HG03565 (cell line): ENCODE measurements around the gene LRIT1.

Experiments
- ATAC-seq: cut with Tn5 transposase; IDR thresholded peaks from one replicate; pipeline ENCODE4 v1.9.1; 2021; ENCODE audit warnings: mild to moderate bottlenecking, moderate library complexity; ENCODE audit not compliant: unreplicated experiment

LRIT1 gene

DNA sequence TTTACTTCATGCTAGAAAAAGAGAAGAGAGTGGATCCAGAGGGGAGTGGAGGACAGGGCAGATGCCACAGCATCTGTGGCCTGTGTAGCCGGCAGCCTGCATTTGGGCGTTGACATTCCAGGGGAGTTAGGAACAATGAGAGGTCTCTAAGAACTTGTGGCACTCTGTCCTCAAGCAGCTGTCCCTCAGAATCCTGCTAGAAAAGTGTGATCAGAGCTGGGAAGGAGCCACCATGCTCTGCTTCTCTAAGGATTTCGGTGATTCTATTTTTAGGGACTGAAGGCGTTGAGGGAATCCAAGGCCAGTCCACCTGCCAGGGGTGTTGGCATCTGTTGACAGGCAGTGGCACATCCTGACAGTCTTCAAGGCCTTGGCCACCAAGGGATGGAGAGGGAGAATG lies 23.6 kb downstream of the LRIT1 start:
- ATAC-seq = no peak

GRCh38 chr10:84216834-84217233 lies 24.5 kb downstream of the LRIT1 start:
- ATAC-seq = no peak

GRCh38 chr10:84214612-84215235 lies 26.6 kb downstream of the LRIT1 start:
- ATAC-seq = peak; percentile 94

DNA sequence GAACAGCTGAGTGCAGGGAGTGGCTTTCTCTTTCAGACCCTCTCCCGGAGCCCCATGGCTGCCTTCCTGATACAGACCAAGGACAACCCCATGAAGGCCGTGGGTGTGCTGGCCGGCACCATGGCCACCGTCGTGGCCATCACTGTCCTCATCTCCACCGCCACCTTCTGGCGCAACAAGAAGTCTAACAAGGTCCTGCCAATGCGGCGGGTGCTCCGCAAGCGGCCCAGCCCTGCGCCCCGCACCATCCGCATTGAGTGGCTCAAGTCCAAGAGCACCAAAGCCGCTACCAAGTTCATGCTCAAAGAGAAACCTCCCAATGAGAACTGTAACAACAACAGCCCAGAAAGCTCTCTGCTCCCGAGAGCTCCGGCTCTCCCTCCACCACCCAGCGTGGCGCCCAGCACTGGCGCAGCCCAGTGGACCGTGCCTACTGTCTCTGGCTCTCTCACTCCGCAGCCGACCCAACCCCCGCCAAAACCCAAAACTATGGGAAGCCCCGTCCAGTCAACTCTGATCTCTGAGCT lies 27.2 kb downstream of the LRIT1 start:
- no peak for ATAC-seq

DNA sequence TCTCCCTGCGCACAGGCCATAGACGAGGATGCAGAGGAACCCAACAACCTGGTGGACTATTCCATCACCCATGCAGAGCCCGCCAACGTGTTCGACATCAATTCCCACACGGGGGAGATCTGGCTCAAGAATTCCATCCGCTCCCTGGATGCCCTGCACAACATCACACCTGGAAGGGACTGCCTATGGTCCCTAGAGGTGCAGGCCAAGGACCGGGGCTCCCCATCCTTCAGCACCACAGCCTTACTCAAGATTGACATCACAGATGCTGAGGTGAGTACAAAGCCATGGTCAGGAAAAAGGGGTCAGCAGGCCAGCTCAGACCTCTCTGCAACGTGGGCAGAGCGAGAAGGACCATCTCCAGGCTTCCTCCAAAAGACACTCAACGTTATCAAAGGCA lies 28.3 kb downstream of the LRIT1 start:
- ATAC-seq = no peak

DNA sequence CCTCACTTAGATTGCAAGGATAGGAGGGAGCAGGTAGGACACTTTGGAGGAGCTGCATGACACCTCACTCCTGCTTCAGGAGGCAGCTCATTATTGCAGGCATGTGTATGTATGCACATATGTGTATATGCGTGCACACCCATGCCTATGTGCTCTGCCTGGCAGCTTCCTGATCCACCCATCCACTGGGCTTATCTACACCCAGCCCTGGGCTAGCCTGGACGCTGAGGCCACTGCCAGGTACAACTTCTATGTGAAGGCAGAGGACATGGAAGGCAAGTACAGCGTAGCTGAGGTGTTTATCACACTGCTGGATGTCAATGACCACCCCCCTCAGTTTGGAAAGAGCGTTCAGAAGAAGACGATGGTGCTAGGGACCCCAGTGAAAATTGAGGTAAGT lies 29.3 kb downstream of the LRIT1 start:
- ATAC-seq = no peak

DNA sequence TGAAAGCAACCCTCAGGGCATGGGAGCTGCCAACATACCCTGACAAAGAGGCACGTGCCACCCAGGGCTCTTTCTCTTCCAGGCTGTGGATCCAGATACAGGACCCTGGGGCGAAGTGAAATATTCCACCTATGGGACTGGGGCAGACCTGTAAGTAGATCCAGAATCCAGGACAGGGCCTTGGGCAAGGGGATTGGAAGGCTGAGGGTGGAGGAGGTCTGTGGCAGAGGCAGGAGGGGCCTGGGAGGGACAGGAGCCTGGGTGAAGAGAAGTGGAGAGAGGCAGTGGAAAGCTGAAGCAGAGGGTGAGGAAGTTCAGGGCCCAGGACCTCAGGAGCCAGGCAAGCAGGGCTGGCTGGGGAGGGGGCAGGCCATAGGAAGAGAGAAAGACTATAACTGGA lies 29.8 kb downstream of the LRIT1 start:
- no peak for ATAC-seq

GRCh38 chr10:84208023-84208422 lies 33.3 kb downstream of the LRIT1 start:
- no peak for ATAC-seq

- ATAC-seq = no peak
Observed at GRCh38 chr10:84205853-84206525, 35.4 kb downstream of the LRIT1 start.

GRCh38 chr10:84205049-84205852 lies 36.1 kb downstream of the LRIT1 start:
- ATAC-seq = peak; percentile 81

GRCh38 chr10:84204610-84205009 lies 36.7 kb downstream of the LRIT1 start:
- ATAC-seq = no peak

- peak; percentile 37 for ATAC-seq
Observed at GRCh38 chr10:84204122-84204521, 37.2 kb downstream of the LRIT1 start.

DNA sequence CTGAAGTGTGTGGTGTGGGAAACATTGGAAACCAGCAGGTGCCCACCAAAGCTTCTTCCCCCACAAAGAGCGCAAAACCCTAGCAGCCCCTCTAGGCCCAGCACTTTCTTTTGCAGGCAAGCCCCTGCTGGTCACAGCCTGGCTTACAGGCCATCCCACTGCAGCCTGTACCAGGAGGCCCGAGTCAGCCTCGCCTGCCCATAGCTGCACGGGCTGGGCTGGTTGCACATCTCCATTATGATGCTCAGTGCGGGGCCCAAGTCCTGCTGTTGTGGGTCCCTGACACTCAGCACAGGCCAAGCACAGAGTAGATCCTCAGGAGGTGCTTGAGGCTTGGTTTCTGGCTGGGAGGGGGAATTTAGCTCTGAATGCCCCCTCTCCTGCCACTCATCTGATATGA lies 39.0 kb downstream of the LRIT1 start:
- ATAC-seq = no peak

DNA sequence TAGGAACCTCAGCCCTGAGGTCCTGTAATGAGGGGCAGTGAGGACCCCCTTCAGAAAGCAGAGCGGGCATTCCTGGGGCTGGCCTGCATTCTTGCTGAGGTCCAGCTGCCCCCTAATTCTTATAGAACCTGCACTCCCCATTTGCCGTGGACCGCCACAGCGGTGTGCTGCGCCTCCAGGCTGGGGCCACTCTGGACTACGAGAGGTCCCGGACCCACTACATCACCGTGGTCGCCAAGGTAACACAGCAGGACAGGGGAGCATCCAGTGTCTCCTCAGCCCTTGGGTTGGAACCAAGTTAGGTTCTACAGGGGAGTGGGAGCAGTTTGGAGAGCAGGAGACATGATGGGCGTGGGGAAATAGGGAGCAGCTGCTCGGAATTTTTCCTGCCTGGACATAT lies 39.7 kb downstream of the LRIT1 start:
- ATAC-seq = no peak

GRCh38 chr10:84201244-84201606 lies 40.1 kb downstream of the LRIT1 start:
- ATAC-seq = no peak

DNA sequence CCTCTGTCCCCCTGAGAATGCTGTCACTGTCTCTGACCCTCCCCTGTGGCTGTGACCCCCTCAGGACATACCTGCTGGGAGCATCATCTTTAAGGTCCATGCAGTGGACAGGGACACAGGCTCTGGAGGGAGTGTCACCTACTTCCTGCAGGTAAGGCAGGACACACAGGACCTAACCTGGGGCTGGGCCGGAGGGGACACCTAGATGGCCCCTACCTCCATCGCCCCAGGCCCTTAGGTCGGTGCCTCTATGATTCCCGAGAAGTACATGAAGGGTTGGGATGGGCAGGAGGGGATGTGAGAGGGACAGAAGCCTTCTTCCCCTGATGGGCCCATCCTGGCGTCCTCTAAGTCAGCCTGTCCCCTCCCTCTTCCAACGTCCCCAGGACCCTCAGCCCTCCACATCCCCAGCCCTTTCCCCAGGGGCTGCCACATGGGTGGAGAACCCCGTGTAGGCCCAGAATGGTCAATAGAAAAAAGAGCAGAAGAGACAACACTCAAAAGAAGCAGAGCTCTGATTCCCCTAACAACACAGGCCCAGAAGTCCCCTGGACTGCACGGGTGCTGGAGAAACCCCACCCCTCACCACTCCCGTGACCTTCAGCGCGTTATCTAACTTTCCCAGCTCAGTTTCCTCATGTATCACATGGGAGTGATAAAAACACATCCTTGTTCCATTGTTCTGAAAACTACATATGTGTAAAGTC lies 40.7 kb downstream of the LRIT1 start:
- no peak for ATAC-seq

DNA sequence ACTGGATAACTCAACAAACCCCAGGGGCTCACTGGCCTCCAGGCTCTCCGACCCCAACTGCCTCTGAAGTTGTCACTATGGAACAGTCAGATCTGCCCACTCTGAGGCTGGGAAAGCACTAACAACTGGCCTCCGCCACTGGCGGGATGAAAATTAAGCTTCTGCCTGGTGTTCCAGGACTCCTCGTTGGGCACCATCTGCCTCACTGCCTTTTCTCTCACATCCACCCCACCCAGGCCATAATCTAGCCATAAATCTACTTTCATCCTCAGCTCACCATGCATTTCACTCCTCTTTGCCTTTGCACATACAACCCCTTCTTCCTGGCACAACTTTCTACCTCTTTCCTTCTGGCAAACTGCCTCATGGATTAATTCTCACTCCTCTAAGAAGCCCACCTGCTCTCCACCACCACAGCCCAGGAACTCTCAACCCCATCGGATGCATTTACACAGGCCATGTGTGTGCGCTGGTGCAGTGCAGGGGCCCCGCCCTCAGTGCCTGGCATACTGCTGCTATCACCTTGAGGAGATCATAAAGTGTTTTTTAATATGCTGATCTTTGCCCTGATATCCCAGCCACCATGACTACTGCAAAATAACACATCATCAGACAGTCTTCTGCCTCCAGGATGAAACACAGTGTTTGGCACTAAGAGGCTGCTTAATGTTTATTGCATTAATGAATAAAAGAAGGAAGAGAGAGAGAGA lies 43.0 kb downstream of the LRIT1 start:
- no peak for ATAC-seq

GRCh38 chr10:84197643-84198042 lies 43.7 kb downstream of the LRIT1 start:
- no peak for ATAC-seq

- ATAC-seq = no peak
Observed at GRCh38 chr10:84196941-84197340, 44.4 kb downstream of the LRIT1 start.

DNA sequence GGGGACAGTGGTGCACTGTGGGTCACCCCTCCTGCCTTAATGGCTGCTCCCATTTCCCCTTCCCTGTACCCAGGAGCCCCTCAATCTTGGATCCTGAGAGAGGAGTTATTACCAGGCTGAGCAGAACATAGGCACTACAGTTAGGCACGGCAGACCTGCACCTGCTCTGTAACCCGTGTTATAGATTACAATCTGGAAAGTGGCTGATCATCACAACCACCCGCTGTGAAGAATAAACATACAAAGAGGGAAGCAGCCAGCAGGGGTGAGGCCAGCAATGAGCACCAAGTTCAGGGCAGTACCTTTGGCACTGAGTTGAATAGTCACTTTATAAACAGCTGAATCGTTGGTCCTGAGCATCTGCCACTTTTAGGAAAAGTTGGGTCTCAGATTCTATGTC lies 45.3 kb downstream of the LRIT1 start:
- ATAC-seq = no peak
